GM23338 (cell line): ENCODE results near the gene SLC6A7. TPM values are rescaled to one million over a fixed set of nuclear protein-coding genes. Genes with fewer than 3 reads are reported as not detected.

Source experiments
- CREB1 ChIP-seq: fragments of 250-450 bp; sonication (Bioruptor Pico); IDR thresholded peaks from 2 replicates; pipeline ENCODE4 v1.5.0; 2020; ENCODE audit warnings: low read depth, mild to moderate bottlenecking, moderate library complexity
- EZH2 ChIP-seq: fragments of 200-600 bp; sonication (generic); IDR thresholded peaks from one replicate; pipeline ENCODE4 v1.8.0; 2017; ENCODE audit warnings: antibody characterized with exemption, mild to moderate bottlenecking, low read depth; ENCODE audit not compliant: unreplicated experiment
- EZH2phosphoT487 ChIP-seq: fragments of 200-600 bp; sonication (generic); IDR thresholded peaks from one replicate; pipeline ENCODE4 v1.8.1; 2018; ENCODE audit warnings: antibody characterized with exemption; ENCODE audit not compliant: unreplicated experiment
- JUNB ChIP-seq: IDR thresholded peaks from one replicate; pipeline ENCODE4 v1.6.1; 2016; ENCODE audit warnings: antibody characterized with exemption; ENCODE audit not compliant: unreplicated experiment
- STAT1 ChIP-seq: IDR thresholded peaks from one replicate; pipeline ENCODE4 v1.6.1; 2016; ENCODE audit warnings: antibody characterized with exemption; ENCODE audit not compliant: unreplicated experiment
- ZNF331 ChIP-seq: fragments of 250-450 bp; sonication (Bioruptor Pico); IDR thresholded peaks from 2 replicates; pipeline ENCODE4 v1.5.0; 2020; ENCODE audit warnings: low read depth, mild to moderate bottlenecking, moderate library complexity
- polyA plus RNA-seq: library from polyadenylated mRNA; unstranded; fragments of >200 nt; fragmentation: Nextera tagmentation; extraction: Ambion mirVana; gene quantifications from 2 replicates; pipeline ENCODE4 v1.2.1, GENCODE V29; 2016
- total RNA-seq: library from RNA; depleted of rRNA; stranded (reverse); fragments of >200 nt; shearing (Covaris generic); gene quantifications from 2 replicates; pipeline ENCODE4 v1.2.3, GENCODE V29; 2014
- TF ChIP-seq, protein P1 (sequence below): fragments of 250-450 bp; sonication (Bioruptor Pico); IDR thresholded peaks from 2 replicates; pipeline ENCODE4 v1.5.0; 2020; ENCODE audit warnings: mild to moderate bottlenecking, moderate library complexity
- TF ChIP-seq, protein P2 (sequence below): IDR thresholded peaks from one replicate; pipeline ENCODE4 v1.6.1; 2018; ENCODE audit warnings: antibody characterized with exemption; ENCODE audit not compliant: unreplicated experiment

Gene SLC6A7
- total and polyA plus RNA-seq, 2 experiments from 2014 or later: not detected

DNA sequence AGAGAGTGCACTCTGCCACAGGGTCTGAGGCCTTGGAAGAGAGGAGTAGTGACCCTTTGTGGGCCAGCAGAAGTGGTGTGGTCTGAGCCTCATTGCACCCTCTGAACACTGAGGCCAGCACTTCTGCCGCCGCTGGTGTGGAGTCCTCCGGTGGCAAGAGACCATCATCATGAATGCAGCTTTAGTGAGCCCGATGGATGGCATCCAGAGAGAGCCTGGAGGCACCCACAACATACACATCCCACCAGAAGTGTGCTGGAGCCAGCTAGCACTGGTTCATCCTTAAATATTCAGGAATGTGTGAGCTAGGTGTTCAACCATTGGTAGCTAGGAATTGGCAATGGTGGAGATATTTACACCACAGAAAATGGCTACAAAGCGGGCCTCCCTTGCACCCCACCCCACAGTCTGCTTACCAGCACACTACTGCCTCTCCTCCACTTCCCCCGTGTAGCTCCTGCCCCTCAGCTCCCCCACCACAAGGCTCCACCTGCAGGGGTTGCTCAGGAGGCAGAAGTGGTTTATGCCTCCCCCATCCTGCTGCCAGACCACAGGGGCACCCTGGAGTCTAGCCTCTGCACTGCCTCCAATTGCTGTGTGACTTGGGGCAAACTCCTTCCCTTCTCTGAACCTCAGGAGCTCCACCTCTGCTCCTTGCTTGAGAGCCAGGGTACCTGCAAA is 16.4 kb downstream of the SLC6A7 start (continued):
- TF ChIP-seq, protein P1, sequence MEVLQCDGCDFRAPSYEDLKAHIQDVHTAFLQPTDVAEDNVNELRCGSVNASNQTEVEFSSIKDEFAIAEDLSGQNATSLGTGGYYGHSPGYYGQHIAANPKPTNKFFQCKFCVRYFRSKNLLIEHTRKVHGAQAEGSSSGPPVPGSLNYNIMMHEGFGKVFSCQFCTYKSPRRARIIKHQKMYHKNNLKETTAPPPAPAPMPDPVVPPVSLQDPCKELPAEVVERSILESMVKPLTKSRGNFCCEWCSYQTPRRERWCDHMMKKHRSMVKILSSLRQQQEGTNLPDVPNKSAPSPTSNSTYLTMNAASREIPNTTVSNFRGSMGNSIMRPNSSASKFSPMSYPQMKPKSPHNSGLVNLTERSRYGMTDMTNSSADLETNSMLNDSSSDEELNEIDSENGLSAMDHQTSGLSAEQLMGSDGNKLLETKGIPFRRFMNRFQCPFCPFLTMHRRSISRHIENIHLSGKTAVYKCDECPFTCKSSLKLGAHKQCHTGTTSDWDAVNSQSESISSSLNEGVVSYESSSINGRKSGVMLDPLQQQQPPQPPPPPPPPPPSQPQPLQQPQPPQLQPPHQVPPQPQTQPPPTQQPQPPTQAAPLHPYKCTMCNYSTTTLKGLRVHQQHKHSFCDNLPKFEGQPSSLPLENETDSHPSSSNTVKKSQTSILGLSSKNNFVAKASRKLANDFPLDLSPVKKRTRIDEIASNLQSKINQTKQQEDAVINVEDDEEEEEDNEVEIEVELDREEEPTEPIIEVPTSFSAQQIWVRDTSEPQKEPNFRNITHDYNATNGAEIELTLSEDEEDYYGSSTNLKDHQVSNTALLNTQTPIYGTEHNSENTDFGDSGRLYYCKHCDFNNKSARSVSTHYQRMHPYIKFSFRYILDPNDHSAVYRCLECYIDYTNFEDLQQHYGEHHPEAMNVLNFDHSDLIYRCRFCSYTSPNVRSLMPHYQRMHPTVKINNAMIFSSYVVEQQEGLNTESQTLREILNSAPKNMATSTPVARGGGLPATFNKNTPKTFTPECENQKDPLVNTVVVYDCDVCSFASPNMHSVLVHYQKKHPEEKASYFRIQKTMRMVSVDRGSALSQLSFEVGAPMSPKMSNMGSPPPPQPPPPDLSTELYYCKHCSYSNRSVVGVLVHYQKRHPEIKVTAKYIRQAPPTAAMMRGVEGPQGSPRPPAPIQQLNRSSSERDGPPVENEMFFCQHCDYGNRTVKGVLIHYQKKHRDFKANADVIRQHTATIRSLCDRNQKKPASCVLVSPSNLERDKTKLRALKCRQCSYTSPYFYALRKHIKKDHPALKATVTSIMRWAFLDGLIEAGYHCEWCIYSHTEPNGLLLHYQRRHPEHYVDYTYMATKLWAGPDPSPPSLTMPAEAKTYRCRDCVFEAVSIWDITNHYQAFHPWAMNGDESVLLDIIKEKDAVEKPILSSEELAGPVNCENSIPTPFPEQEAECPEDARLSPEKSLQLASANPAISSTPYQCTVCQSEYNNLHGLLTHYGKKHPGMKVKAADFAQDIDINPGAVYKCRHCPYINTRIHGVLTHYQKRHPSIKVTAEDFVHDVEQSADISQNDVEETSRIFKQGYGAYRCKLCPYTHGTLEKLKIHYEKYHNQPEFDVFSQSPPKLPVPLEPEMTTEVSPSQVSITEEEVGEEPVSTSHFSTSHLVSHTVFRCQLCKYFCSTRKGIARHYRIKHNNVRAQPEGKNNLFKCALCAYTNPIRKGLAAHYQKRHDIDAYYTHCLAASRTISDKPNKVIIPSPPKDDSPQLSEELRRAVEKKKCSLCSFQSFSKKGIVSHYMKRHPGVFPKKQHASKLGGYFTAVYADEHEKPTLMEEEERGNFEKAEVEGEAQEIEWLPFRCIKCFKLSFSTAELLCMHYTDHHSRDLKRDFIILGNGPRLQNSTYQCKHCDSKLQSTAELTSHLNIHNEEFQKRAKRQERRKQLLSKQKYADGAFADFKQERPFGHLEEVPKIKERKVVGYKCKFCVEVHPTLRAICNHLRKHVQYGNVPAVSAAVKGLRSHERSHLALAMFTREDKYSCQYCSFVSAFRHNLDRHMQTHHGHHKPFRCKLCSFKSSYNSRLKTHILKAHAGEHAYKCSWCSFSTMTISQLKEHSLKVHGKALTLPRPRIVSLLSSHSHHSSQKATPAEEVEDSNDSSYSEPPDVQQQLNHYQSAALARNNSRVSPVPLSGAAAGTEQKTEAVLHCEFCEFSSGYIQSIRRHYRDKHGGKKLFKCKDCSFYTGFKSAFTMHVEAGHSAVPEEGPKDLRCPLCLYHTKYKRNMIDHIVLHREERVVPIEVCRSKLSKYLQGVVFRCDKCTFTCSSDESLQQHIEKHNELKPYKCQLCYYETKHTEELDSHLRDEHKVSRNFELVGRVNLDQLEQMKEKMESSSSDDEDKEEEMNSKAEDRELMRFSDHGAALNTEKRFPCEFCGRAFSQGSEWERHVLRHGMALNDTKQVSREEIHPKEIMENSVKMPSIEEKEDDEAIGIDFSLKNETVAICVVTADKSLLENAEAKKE: no peak
- TF ChIP-seq JUNB (no peak), STAT1 (no peak), CREB1 (CRISPR knock-in tag) (no peak), EZH2phosphoT487 (no peak), ZNF331 (no peak), EZH2 (no peak)
- TF ChIP-seq, protein P2, sequence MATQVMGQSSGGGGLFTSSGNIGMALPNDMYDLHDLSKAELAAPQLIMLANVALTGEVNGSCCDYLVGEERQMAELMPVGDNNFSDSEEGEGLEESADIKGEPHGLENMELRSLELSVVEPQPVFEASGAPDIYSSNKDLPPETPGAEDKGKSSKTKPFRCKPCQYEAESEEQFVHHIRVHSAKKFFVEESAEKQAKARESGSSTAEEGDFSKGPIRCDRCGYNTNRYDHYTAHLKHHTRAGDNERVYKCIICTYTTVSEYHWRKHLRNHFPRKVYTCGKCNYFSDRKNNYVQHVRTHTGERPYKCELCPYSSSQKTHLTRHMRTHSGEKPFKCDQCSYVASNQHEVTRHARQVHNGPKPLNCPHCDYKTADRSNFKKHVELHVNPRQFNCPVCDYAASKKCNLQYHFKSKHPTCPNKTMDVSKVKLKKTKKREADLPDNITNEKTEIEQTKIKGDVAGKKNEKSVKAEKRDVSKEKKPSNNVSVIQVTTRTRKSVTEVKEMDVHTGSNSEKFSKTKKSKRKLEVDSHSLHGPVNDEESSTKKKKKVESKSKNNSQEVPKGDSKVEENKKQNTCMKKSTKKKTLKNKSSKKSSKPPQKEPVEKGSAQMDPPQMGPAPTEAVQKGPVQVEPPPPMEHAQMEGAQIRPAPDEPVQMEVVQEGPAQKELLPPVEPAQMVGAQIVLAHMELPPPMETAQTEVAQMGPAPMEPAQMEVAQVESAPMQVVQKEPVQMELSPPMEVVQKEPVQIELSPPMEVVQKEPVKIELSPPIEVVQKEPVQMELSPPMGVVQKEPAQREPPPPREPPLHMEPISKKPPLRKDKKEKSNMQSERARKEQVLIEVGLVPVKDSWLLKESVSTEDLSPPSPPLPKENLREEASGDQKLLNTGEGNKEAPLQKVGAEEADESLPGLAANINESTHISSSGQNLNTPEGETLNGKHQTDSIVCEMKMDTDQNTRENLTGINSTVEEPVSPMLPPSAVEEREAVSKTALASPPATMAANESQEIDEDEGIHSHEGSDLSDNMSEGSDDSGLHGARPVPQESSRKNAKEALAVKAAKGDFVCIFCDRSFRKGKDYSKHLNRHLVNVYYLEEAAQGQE: no peak
